Tibial artery (tissue), 4 donors: ENCODE results near the gene APOLD1.

Experiments used
- DNase-seq, 2 donors: peaks; one replicate each; pipeline ENCODE4 v3.0.0-alpha.2; 2019
- H3K27ac ChIP-seq, 2 donors: fragments of 200-600 bp; sonication (generic) in 1 of 2; 1 replicate in 1 of 2; 2 replicates in 1 of 2; pipeline ENCODE4 v1.5.1; 2018 to 2019; ENCODE audit warnings: mild to moderate bottlenecking in 1 of 2
- H3K27me3 ChIP-seq, 2 donors: fragments of 200-600 bp; sonication (generic) in 1 of 2; one replicate each; pipeline versions ENCODE4 v1.5.1 to v1.6.0; 2016 to 2019
- H3K36me3 ChIP-seq, 3 donors: fragments of 200-600 bp; sonication (generic) in 2 of 3; one replicate each; pipeline ENCODE4 v1.5.1; 2016 to 2019; ENCODE audit warnings: mild to moderate bottlenecking in 2 of 3
- H3K4me1 ChIP-seq, 4 donors: fragments of 200-600 bp; sonication (generic) in 2 of 4; 1 replicate in 3 of 4; 2 replicates in 1 of 4; pipeline ENCODE4 v1.5.1; 2016 to 2019
- H3K4me3 ChIP-seq, 2 donors: fragments of 200-600 bp; sonication (generic) in 1 of 2; 1 replicate in 1 of 2; 2 replicates in 1 of 2; pipeline ENCODE4 v1.5.1; 2018 to 2019; ENCODE audit warnings: mild to moderate bottlenecking in 2 of 2
- H3K9me3 ChIP-seq, 3 donors: fragments of 200-600 bp; sonication (generic) in 1 of 3; one replicate each; pipeline ENCODE4 v1.5.1; 2016 to 2019
- CTCF ChIP-seq, 2 experiments: fragments of 200-600 bp in 1 of 2; fragments of 450-650 bp in 1 of 2; IDR thresholded peaks; one replicate each; pipeline ENCODE4 v1.5.1; 2017 to 2019; ENCODE audit warnings: antibody characterized with exemption in 2 of 2, mild to moderate bottlenecking in 1 of 2, moderate library complexity in 1 of 2
- intact Hi-C: fragments of 100-400 bp; cut with DNase I; formaldehyde crosslinking; loops from one replicate; pipeline ENCODE4 v1.15.0; 2023; ENCODE audit warnings: low total_unique reads

Gene APOLD1

GRCh38 chr12:12792421-12792820, 7.0 kb downstream of the APOLD1 start:
- DNase-seq, result no peak
- no peak for TF ChIP-seq CTCF (IDR thresholded peaks at IDR 0.05)
- intact Hi-C loops, result no loop called here
- Histone ChIP-seq H3K27ac (no peak overlapping the region), H3K36me3 (no peaks in the 10 kb centered on the region), H3K4me1 (peaks cover 0 to 30% (median 18%) of the 10 kb centered on the region in 4 donors), H3K4me3 (no peak overlapping the region), H3K27me3 (no peaks in the 10 kb centered on the region), H3K9me3 (no peaks in the 10 kb centered on the region)

- no peaks in the 10 kb centered on the region for H3K27me3 ChIP-seq
- DNase-seq, result no peak
- H3K4me1 ChIP-seq, result peaks cover 0 to 11% (median 5%) of the 10 kb centered on the region in 4 donors
- H3K36me3 ChIP-seq, result no peaks in the 10 kb centered on the region
- no peak overlapping the region for H3K4me3 ChIP-seq
- intact Hi-C loops, result no loop called here
- TF ChIP-seq CTCF (IDR thresholded peaks at IDR 0.05), result no peak
- no peaks in the 10 kb centered on the region for H3K9me3 ChIP-seq
- H3K27ac ChIP-seq, result no peak overlapping the region
These were observed 9.2 kb downstream of the APOLD1 start for GRCh38 chr12:12794686-12795085.

- no peak overlapping the region for H3K27ac ChIP-seq
- no peak for TF ChIP-seq CTCF (IDR thresholded peaks at IDR 0.05)
- H3K9me3 ChIP-seq, result no peaks in the 10 kb centered on the region
- intact Hi-C loops, result no loop called here
- DNase-seq, result no peak
- no peak overlapping the region for H3K4me3 ChIP-seq
- no peaks in the 10 kb centered on the region for H3K27me3 ChIP-seq
- peaks cover 0 to 11% (median 5%) of the 10 kb centered on the region in 4 donors for H3K4me1 ChIP-seq
- no peaks in the 10 kb centered on the region for H3K36me3 ChIP-seq
These were observed 10.7 kb downstream of the APOLD1 start for GRCh38 chr12:12796171-12796570.

GRCh38 chr12:12796928-12797793, 11.7 kb downstream of the APOLD1 start:
- H3K4me3 ChIP-seq, result no peak overlapping the region
- no peak for DNase-seq

GRCh38 chr12:12797794-12798152, 12.3 kb downstream of the APOLD1 start:
- intact Hi-C loops, result no loop called here
- TF ChIP-seq CTCF (IDR thresholded peaks at IDR 0.05), result no peak
- no peaks in the 10 kb centered on the region for H3K9me3 ChIP-seq
- no peaks in the 10 kb centered on the region for H3K27me3 ChIP-seq
- no peak overlapping the region for H3K27ac ChIP-seq
- H3K36me3 ChIP-seq, result no peaks in the 10 kb centered on the region
- peaks cover 0 to under 1% (median 0%) of the 10 kb centered on the region in 4 donors for H3K4me1 ChIP-seq
- DNase-seq, result no peak
- H3K4me3 ChIP-seq, result no peak overlapping the region

More at GRCh38 chr12:12796928-12797793, 11.7 kb downstream of the APOLD1 start:
- H3K9me3 ChIP-seq, result no peaks in the 10 kb centered on the region
- no peak overlapping the region for H3K27ac ChIP-seq
- no peaks in the 10 kb centered on the region for H3K27me3 ChIP-seq
- no peak for TF ChIP-seq CTCF (IDR thresholded peaks at IDR 0.05)
- no peaks in the 10 kb centered on the region for H3K36me3 ChIP-seq
- H3K4me1 ChIP-seq, result peaks cover 0 to 3% (median 2%) of the 10 kb centered on the region in 4 donors
- intact Hi-C loops, result no loop called here
